ENCODE measurements around the gene SEC61A1.

The SEC61A1 gene

DNA sequence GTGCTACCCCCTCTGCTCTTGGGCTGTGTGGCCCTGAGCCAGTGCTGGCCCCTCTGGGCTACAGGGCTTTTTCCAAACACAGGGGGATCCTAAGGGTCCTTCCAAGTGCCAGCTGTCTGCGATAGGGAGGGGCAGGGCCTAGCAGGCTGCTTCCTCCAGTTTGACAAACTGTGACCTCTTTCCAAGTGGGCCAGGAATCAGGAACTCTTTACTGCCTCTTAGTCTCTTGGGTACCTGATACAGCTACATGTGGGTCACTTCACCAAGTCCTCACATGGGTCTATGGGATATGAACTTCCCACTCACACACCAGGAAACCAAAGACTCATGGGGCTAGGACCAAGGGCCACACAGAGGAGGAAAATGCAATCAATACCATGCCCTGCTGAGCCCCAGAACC, 25.4 kb downstream of the SEC61A1 start:
- no peak for FAIRE-seq
- DNase-seq (ENCODE audit: insufficient read length, low spot score) = no peak
- no peak for TF ChIP-seq POLR2A (IDR thresholded peaks at IDR 0.05; ENCODE audit: low read depth, low read length)

DNA sequence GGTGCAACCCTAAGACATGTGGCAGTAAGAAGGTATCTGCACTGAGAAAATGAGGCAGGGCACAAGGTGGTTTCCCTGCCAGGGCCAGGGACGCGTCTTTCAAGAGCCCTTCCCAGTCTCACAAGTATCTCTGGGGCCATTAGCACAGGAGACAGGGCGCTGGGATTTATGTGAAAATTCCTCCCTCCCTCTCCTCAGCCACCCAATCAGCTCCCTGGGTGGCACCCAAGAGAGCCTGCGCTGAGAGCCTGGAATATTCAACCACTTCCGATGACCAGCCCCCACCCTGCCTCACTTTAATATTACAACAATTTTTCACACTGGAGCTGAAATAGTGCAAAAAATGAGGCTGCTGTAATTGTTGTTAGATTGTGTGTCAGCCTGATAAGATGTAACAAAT, 26.1 kb downstream of the SEC61A1 start:
- DNase-seq (ENCODE audit: insufficient read length, low spot score) (no peak), FAIRE-seq (no peak)
- no peak for TF ChIP-seq POLR2A (IDR thresholded peaks at IDR 0.05; ENCODE audit: low read depth, low read length)

DNA sequence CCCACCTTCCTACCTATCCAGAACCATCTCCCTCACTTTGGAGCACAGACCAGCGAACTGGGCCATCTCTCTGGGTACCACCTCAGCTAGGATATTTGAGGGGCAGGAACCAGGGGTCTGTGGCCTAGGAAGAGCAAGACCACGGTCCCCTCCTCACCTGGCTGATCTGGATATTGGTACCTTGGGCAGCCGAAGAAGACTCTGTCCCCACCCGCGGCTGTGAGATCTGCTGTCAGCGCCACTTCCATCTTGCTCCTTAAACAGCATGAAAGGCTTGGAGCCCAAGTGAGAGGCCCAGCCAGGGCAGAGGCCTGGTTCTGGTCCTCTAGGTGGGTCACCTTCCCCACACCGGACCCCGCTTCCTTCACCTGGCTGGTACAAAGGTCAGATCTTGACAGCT, 26.6 kb downstream of the SEC61A1 start:
- FAIRE-seq = no peak

DNA sequence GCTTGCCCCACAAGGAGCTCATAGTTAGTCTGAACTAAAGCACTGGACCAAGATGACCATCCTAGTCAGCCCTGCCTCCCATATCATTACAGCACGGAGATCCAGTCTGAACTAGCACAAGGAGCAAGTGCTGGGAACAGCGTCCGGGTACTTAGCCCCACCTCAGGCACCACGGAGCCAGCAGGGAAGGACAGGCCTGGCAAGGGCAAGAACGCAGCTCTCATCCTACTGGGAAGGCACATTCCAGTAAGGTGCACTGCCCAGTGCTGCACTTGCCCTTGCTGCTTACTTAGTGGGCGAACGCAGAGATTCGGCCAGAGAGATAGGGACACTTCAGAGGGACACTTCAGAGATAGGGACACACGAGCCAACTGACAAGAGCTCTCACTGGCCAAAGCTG, 27.6 kb downstream of the SEC61A1 start:
- TF ChIP-seq POLR2A (IDR thresholded peaks at IDR 0.05; ENCODE audit: low read depth, low read length) = no peak
- DNase-seq (ENCODE audit: insufficient read length, low spot score) (no peak), FAIRE-seq (no peak)

More for the DNA sequence above, 26.6 kb downstream of the SEC61A1 start:
- no peak for TF ChIP-seq POLR2A (IDR thresholded peaks at IDR 0.05; ENCODE audit: low read depth, low read length)
- no peak for DNase-seq (ENCODE audit: insufficient read length, low spot score)

DNA sequence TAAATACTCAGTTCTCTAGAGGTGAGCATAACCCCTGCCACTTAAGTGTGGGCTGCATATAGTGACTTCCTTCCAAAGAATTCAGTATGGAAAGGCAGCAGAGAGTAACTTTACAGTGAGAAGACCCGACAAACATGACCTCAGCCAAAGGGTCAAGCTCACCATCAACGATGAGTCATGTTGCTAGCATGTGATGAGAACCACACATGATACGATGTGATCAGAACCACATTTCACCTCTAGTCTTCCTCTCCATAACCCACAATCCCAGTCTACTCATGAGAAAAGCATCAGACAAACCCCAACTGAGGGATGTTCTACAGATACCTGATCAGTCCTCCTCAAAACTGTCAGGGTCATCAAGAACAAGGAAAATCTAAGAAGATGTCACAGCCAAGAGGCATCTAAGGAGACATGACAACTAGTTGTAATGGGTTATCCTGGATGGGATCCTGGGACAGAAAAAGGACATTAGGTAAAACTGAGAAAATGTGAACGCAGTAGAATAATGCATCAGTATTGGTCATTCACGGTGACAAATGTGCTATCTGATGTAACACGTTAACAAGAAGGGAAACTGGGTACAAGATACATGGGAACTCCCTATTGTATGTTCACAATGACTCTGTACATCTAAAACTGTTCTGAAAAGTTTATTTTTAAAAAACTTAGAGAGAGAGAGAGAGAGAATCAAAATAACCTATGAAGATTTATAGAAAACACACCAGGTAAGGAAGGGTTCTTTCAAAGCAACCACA, 28.3 kb downstream of the SEC61A1 start:
- FAIRE-seq = peak; percentile 30
- no peak for TF ChIP-seq POLR2A (IDR thresholded peaks at IDR 0.05; ENCODE audit: low read depth, low read length)
- peak; percentile 52 for DNase-seq (ENCODE audit: insufficient read length, low spot score)

- FAIRE-seq (no peak), DNase-seq (ENCODE audit: insufficient read length, low spot score) (no peak)
- no peak for TF ChIP-seq POLR2A (IDR thresholded peaks at IDR 0.05; ENCODE audit: low read depth, low read length)
These were observed 29.0 kb downstream of the SEC61A1 start for GRCh38 chr3:128081226-128081625.

DNA sequence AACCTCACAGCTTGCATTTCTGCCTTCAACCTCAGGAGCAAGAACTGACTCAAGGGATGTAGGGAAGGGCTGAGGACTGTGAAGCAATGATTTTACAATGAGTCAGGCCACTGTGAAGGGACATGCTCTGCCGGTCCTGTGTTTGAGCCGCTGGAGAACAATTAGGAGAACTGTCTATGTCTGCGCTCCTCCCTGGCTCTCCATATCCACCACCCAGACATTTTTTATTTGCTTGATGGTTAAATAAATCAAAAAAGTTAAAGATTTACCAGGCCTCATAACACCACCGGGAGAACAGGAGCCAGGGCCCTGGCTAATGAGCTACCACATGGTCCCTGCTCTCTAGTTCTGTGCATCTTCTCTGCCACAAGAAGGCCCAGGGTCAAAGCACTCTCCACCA, 29.6 kb downstream of the SEC61A1 start:
- TF ChIP-seq POLR2A (IDR thresholded peaks at IDR 0.05; ENCODE audit: low read depth, low read length) = no peak
- DNase-seq (ENCODE audit: insufficient read length, low spot score) (no peak), FAIRE-seq (no peak)

DNA sequence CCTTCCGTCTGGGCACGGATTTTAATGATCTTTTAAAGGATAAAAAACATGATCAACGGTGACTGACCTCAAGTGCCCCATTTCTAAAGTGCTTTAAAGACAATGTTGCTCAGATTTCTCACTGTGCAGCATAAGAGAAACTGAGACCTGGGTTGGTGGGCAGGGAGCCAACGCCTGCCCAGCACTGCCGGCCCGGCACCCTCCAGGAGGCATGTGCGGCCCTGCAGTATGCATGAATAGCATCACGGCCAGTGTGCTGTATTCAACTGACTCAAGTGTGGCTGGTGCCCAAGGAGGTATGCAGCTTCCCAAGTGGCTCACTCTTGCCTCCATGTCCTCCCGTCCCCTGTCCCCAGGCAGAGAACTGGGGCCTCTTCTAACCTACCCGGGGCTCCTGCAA, 30.3 kb downstream of the SEC61A1 start:
- DNase-seq (ENCODE audit: insufficient read length, low spot score) (no peak), FAIRE-seq (no peak)
- no peak for TF ChIP-seq POLR2A (IDR thresholded peaks at IDR 0.05; ENCODE audit: low read depth, low read length)

- DNase-seq (ENCODE audit: insufficient read length, low spot score) (no peak), FAIRE-seq (no peak)
- TF ChIP-seq POLR2A (IDR thresholded peaks at IDR 0.05; ENCODE audit: low read depth, low read length) = no peak
These were observed 31.2 kb downstream of the SEC61A1 start for GRCh38 chr3:128083396-128083795.

DNA sequence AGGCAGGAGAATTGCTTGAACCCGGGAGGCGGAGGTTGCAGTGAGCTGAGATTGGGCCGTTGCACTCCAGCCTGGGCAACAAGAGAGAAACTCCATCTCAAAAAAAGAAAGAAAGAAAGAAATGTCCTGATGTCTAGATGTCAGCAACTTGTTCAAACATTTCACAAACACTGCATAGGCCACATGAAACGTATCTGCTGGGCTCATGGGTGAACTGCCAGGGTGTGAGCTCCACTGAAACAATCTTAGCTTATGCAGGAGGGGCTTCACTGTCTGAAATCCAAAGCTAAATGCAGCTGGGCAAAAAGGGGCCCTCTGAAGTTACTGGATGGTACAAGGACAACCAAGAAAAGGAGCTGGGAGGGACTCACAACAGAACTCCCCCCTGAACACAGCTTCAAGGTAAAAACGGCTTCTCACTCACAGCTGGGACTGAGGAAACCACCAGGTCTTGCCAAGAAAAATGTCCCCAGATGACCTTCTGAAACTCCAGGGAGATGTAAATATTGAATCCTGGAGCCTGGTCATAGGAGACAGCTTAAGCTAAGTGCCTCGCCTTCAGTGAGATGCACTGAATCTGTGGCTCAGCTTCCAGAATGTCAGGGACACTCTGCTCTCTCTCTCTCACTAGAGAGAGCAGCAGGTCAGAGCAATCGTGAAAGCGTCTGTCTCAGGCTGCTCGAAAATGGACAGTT, 31.9 kb downstream of the SEC61A1 start:
- FAIRE-seq (no peak), DNase-seq (ENCODE audit: insufficient read length, low spot score) (no peak)
- no peak for TF ChIP-seq POLR2A (IDR thresholded peaks at IDR 0.05; ENCODE audit: low read depth, low read length)

GRCh38 chr3:128084675-128085021, 32.4 kb downstream of the SEC61A1 start:
- DNase-seq (ENCODE audit: insufficient read length, low spot score) (no peak), FAIRE-seq (no peak)

DNA sequence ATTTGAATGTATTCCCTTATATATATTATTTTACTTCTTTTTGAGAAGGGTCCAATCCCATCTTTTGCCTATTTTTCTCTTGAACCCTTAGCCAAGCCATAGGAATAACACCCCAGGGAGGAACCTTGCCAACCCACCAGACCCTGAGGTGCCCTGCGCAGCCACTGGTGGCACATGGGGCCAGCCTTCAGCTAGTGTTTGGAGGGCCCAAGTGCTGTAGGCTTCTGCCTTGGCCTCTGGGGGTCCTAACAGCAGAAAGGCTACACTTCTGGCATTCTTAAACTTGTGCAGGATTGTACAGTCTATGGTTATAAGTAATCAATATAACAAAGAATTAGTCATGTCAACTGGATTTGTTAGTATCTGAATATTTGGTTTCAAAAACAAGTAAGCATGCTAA, 36.9 kb downstream of the SEC61A1 start:
- DNase-seq (ENCODE audit: insufficient read length, low spot score) (no peak), FAIRE-seq (no peak)
- TF ChIP-seq POLR2A (IDR thresholded peaks at IDR 0.05; ENCODE audit: low read depth, low read length) = no peak

More at GRCh38 chr3:128084675-128085021, 32.4 kb downstream of the SEC61A1 start:
- no peak for TF ChIP-seq POLR2A (IDR thresholded peaks at IDR 0.05; ENCODE audit: low read depth, low read length)

- no peak for TF ChIP-seq POLR2A (IDR thresholded peaks at IDR 0.05; ENCODE audit: low read depth, low read length)
- FAIRE-seq (no peak), DNase-seq (ENCODE audit: insufficient read length, low spot score) (no peak)
These were observed 39.3 kb downstream of the SEC61A1 start for GRCh38 chr3:128091586-128091985.

GRCh38 chr3:128094295-128095151, 42.3 kb downstream of the SEC61A1 start:
- no peak for DNase-seq (ENCODE audit: insufficient read length, low spot score)
- FAIRE-seq = no peak
- no peak for TF ChIP-seq POLR2A (IDR thresholded peaks at IDR 0.05; ENCODE audit: low read depth, low read length)

Data from H54 (cell line).